Neural progenitor cell (in vitro differentiated cells): ENCODE measurements around the gene NDUFA11. TPM values are rescaled to one million over a fixed set of nuclear protein-coding genes. Genes with fewer than 3 reads are reported as not detected.

ENCODE experiments used
- DNase-seq: peaks from one replicate; pipeline ENCODE4 v3.0.0-alpha.2; 2016; ENCODE audit warnings: low spot score
- H2AFZ ChIP-seq: fragments of 200-600 bp; sonication (generic); replicated peaks from 2 replicates; pipeline ENCODE4 v1.6.1; 2016; ENCODE audit warnings: antibody characterized with exemption
- H3F3A ChIP-seq: fragments of 200-600 bp; sonication (generic); 2 replicates; pipeline ENCODE4 v1.6.1; 2016; ENCODE audit warnings: antibody characterized with exemption, low read depth
- H3K27ac ChIP-seq: fragments of 200-600 bp; sonication (generic); 2 replicates; pipeline ENCODE4 v1.5.1; 2016; ENCODE audit warnings: mild to moderate bottlenecking
- H3K27me3 ChIP-seq: fragments of 200-600 bp; sonication (generic); 2 replicates; pipeline ENCODE4 v1.6.1; 2016; ENCODE audit warnings: mild to moderate bottlenecking, moderate library complexity
- H3K36me3 ChIP-seq: fragments of 200-600 bp; sonication (generic); 2 replicates; pipeline ENCODE4 v1.5.1; 2016
- H3K4me1 ChIP-seq: fragments of 200-600 bp; sonication (generic); 2 replicates; pipeline ENCODE4 v1.6.1; 2016; ENCODE audit warnings: mixed run types
- H3K4me2 ChIP-seq: fragments of 200-600 bp; sonication (generic); 2 replicates; pipeline ENCODE4 v1.6.1; 2016
- H3K4me3 ChIP-seq: fragments of 200-600 bp; sonication (generic); 2 replicates; pipeline ENCODE4 v1.5.1; 2016
- H3K79me2 ChIP-seq: fragments of 200-600 bp; sonication (generic); 2 replicates; pipeline ENCODE4 v1.6.1; 2016; ENCODE audit warnings: low read depth
- H3K9ac ChIP-seq: fragments of 200-600 bp; sonication (generic); 2 replicates; pipeline ENCODE4 v1.6.1; 2016
- H3K9me3 ChIP-seq: fragments of 200-600 bp; sonication (generic); 2 replicates; pipeline ENCODE4 v1.5.1; 2016; ENCODE audit warnings: low read depth
- H4K20me1 ChIP-seq: fragments of 200-600 bp; sonication (generic); 2 replicates; pipeline ENCODE4 v1.6.1; 2016; ENCODE audit warnings: low read depth
- H3K27ac Mint-ChIP-seq: 3 replicates; pipeline ENCODE4 v1.8.0; 2021; ENCODE audit warnings: mixed read lengths
- H3K27me3 Mint-ChIP-seq: 2 replicates; pipeline ENCODE4 v1.8.0; 2022; ENCODE audit warnings: low read depth, mild to moderate bottlenecking, inconsistent platforms, moderate library complexity, mixed read lengths; ENCODE audit not compliant: insufficient read depth
- H3K36me3 Mint-ChIP-seq: 3 replicates; pipeline ENCODE4 v1.8.0; 2021; ENCODE audit warnings: mixed read lengths
- H3K4me1 Mint-ChIP-seq: 3 replicates; pipeline ENCODE4 v1.8.0; 2021; ENCODE audit warnings: mixed read lengths
- H3K4me3 Mint-ChIP-seq: 3 replicates; pipeline ENCODE4 v1.8.0; 2021; ENCODE audit warnings: mild to moderate bottlenecking, moderate library complexity, mixed read lengths
- H3K9me3 Mint-ChIP-seq: 3 replicates; pipeline ENCODE4 v1.8.0; 2020; ENCODE audit warnings: mixed read lengths
- CTCF ChIP-seq: fragments of 200-600 bp; sonication (generic); IDR thresholded peaks from 2 replicates; pipeline ENCODE4 v1.5.1; 2017; ENCODE audit warnings: antibody characterized with exemption, mild to moderate bottlenecking
- EZH2 ChIP-seq: fragments of 200-600 bp; sonication (generic); IDR thresholded peaks from 2 replicates; pipeline ENCODE4 v1.6.1; 2017; ENCODE audit warnings: antibody characterized with exemption, mild to moderate bottlenecking, moderate library complexity
- EZH2phosphoT487 ChIP-seq: fragments of 200-600 bp; sonication (generic); IDR thresholded peaks from 2 replicates; pipeline ENCODE4 v1.6.1; 2017; ENCODE audit warnings: antibody characterized with exemption
- total RNA-seq: library from RNA; depleted of rRNA; stranded (reverse); fragments of >200 nt; gene quantifications from 2 replicates; pipeline ENCODE4 v1.2.3, GENCODE V29; 2015; ENCODE audit warnings: low replicate concordance

The NDUFA11 gene
- total RNA-seq, 1 donor from 2014 or later, result 102 TPM

GRCh38 chr19:5911366-5911765, 7.8 kb upstream of the NDUFA11 start:
- Mint-ChIP-seq H3K4me3 (no peak overlapping the region), H3K27ac (no peak overlapping the region), H3K9me3 (no peaks in the 10 kb centered on the region), H3K36me3 (no peaks in the 10 kb centered on the region), H3K27me3 (peaks cover 7% of the 10 kb centered on the region), H3K4me1 (peaks cover 18% of the 10 kb centered on the region)
- H2AFZ ChIP-seq, result no peak overlapping the region
- no peaks in the 10 kb centered on the region for H3K9me3 ChIP-seq
- peaks cover 3% of the 10 kb centered on the region for H4K20me1 ChIP-seq
- no peaks in the 10 kb centered on the region for H3K36me3 ChIP-seq
- H3K4me3 ChIP-seq, result no peak overlapping the region
- peaks cover 9% of the 10 kb centered on the region for H3F3A ChIP-seq
- no peak overlapping the region for H3K4me2 ChIP-seq
- H3K9ac ChIP-seq, result no peak overlapping the region
- no peak for DNase-seq
- H3K4me1 ChIP-seq, result no peaks in the 10 kb centered on the region
- no peaks in the 10 kb centered on the region for H3K79me2 ChIP-seq
- no peak for TF ChIP-seq EZH2
- no peak for TF ChIP-seq EZH2phosphoT487
- H3K27me3 ChIP-seq, result no peaks in the 10 kb centered on the region
- no peak overlapping the region for H3K27ac ChIP-seq

- Histone ChIP-seq H3K27me3 (no peaks in the 10 kb centered on the region), H3K27ac (no peak overlapping the region), H2AFZ (no peak overlapping the region), H3K4me3 (no peak overlapping the region), H3K9me3 (no peaks in the 10 kb centered on the region), H3K79me2 (no peaks in the 10 kb centered on the region), H4K20me1 (peaks cover 1% of the 10 kb centered on the region), H3K4me1 (no peaks in the 10 kb centered on the region), H3F3A (peaks cover 9% of the 10 kb centered on the region), H3K9ac (no peak overlapping the region), H3K36me3 (no peaks in the 10 kb centered on the region), H3K4me2 (no peak overlapping the region)
- no peaks in the 10 kb centered on the region for H3K9me3 Mint-ChIP-seq
- peaks cover 7% of the 10 kb centered on the region for H3K27me3 Mint-ChIP-seq
- H3K4me1 Mint-ChIP-seq, result peaks cover 19% of the 10 kb centered on the region
- TF ChIP-seq EZH2, result no peak
- TF ChIP-seq EZH2phosphoT487, result no peak
- TF ChIP-seq CTCF, result no peak
- DNase-seq, result no peak
- H3K27ac Mint-ChIP-seq, result no peak overlapping the region
- no peaks in the 10 kb centered on the region for H3K36me3 Mint-ChIP-seq
- no peak overlapping the region for H3K4me3 Mint-ChIP-seq
Measured at GRCh38 chr19:5910638-5910907, 7.0 kb upstream of the NDUFA11 start.

- Histone ChIP-seq H2AFZ (no peak overlapping the region), H3K9me3 (no peaks in the 10 kb centered on the region), H3F3A (peaks cover 16% of the 10 kb centered on the region), H3K4me1 (no peaks in the 10 kb centered on the region), H3K4me2 (no peak overlapping the region), H3K79me2 (no peaks in the 10 kb centered on the region), H3K27me3 (no peaks in the 10 kb centered on the region), H3K4me3 (no peak overlapping the region), H3K9ac (no peak overlapping the region), H3K36me3 (no peaks in the 10 kb centered on the region), H3K27ac (no peak overlapping the region), H4K20me1 (peaks cover 3% of the 10 kb centered on the region)
- Mint-ChIP-seq H3K27me3 (peaks cover 9% of the 10 kb centered on the region), H3K9me3 (no peaks in the 10 kb centered on the region), H3K36me3 (no peaks in the 10 kb centered on the region), H3K4me3 (no peak overlapping the region), H3K27ac (no peak overlapping the region), H3K4me1 (peaks cover 19% of the 10 kb centered on the region)
- TF ChIP-seq CTCF (no peak), EZH2phosphoT487 (no peak), EZH2 (no peak)
- DNase-seq, result no peak
Measured at GRCh38 chr19:5908773-5909442, 5.3 kb upstream of the NDUFA11 start.

GRCh38 chr19:5907241-5907640, 3.7 kb upstream of the NDUFA11 start:
- no peaks in the 10 kb centered on the region for H3K36me3 ChIP-seq
- H3K9me3 ChIP-seq, result no peaks in the 10 kb centered on the region
- H2AFZ ChIP-seq, result no peak overlapping the region
- Mint-ChIP-seq H3K36me3 (no peaks in the 10 kb centered on the region), H3K4me1 (peaks cover 23% of the 10 kb centered on the region), H3K27me3 (peaks cover 2% of the 10 kb centered on the region), H3K27ac (peak overlapping the region; percentile 8), H3K9me3 (no peaks in the 10 kb centered on the region), H3K4me3 (peak overlapping the region; percentile 64)
- peaks cover 5% of the 10 kb centered on the region for H3K4me1 ChIP-seq
- peaks cover 13% of the 10 kb centered on the region for H3K79me2 ChIP-seq
- DNase-seq, result no peak
- H3K4me2 ChIP-seq, result no peak overlapping the region
- TF ChIP-seq CTCF, result no peak
- no peak for TF ChIP-seq EZH2phosphoT487
- no peak for TF ChIP-seq EZH2
- H3F3A ChIP-seq, result peaks cover 19% of the 10 kb centered on the region
- H3K9ac ChIP-seq, result no peak overlapping the region
- peaks cover 11% of the 10 kb centered on the region for H4K20me1 ChIP-seq
- H3K27ac ChIP-seq, result no peak overlapping the region
- no peak overlapping the region for H3K4me3 ChIP-seq
- no peaks in the 10 kb centered on the region for H3K27me3 ChIP-seq
